ENCODE results near the gene IFI44. TPM values are rescaled to one million over a fixed set of nuclear protein-coding genes. Genes with fewer than 3 reads are reported as not detected.

Gene IFI44
- total RNA-seq, 1 donor from 2014 or later: 3.5 TPM

GRCh38 chr1:78650114-78650660, 556 bp downstream of the IFI44 start:
- H3K4me3 ChIP-seq (ENCODE audit: low read depth, low read length): no peak overlapping the region
- no peaks in the 10 kb centered on the region for H3K36me3 ChIP-seq (ENCODE audit: control insufficient read depth, insufficient read depth, low read length)
- no peak for DNase-seq (ENCODE audit: low read depth)
- no peak for TF ChIP-seq CTCF (IDR thresholded peaks at IDR 0.05; ENCODE audit: insufficient read depth, low read length, poor library complexity, severe bottlenecking)
- no peaks in the 10 kb centered on the region for H3K27me3 ChIP-seq (ENCODE audit: control insufficient read depth, insufficient read depth, low read length)

GRCh38 chr1:78651241-78651640, 1.6 kb downstream of the IFI44 start:
- DNase-seq (ENCODE audit: low read depth): no peak
- no peak overlapping the region for H3K4me3 ChIP-seq (ENCODE audit: low read depth, low read length)
- H3K27me3 ChIP-seq (ENCODE audit: control insufficient read depth, insufficient read depth, low read length): no peaks in the 10 kb centered on the region
- TF ChIP-seq CTCF (IDR thresholded peaks at IDR 0.05; ENCODE audit: insufficient read depth, low read length, poor library complexity, severe bottlenecking): no peak
- H3K36me3 ChIP-seq (ENCODE audit: control insufficient read depth, insufficient read depth, low read length): no peaks in the 10 kb centered on the region

- no peak for TF ChIP-seq CTCF (IDR thresholded peaks at IDR 0.05; ENCODE audit: insufficient read depth, low read length, poor library complexity, severe bottlenecking)
- Histone ChIP-seq H3K4me3 (ENCODE audit: low read depth, low read length) (no peak overlapping the region), H3K36me3 (ENCODE audit: control insufficient read depth, insufficient read depth, low read length) (no peaks in the 10 kb centered on the region), H3K27me3 (ENCODE audit: control insufficient read depth, insufficient read depth, low read length) (no peaks in the 10 kb centered on the region)
- no peak for DNase-seq (ENCODE audit: low read depth)
Observed at GRCh38 chr1:78652019-78652560, 2.5 kb downstream of the IFI44 start.

- H3K27me3 ChIP-seq (ENCODE audit: control insufficient read depth, insufficient read depth, low read length): no peaks in the 10 kb centered on the region
- TF ChIP-seq CTCF (IDR thresholded peaks at IDR 0.05; ENCODE audit: insufficient read depth, low read length, poor library complexity, severe bottlenecking): no peak
Observed at GRCh38 chr1:78658901-78659300, 9.3 kb downstream of the IFI44 start.

GRCh38 chr1:78663923-78664322, 14.3 kb downstream of the IFI44 start:
- H3K4me3 ChIP-seq (ENCODE audit: low read depth, low read length): no peak overlapping the region
- no peaks in the 10 kb centered on the region for H3K27me3 ChIP-seq (ENCODE audit: control insufficient read depth, insufficient read depth, low read length)
- TF ChIP-seq CTCF (IDR thresholded peaks at IDR 0.05; ENCODE audit: insufficient read depth, low read length, poor library complexity, severe bottlenecking): no peak
- DNase-seq (ENCODE audit: low read depth): no peak
- no peaks in the 10 kb centered on the region for H3K36me3 ChIP-seq (ENCODE audit: control insufficient read depth, insufficient read depth, low read length)

More at GRCh38 chr1:78658901-78659300, 9.3 kb downstream of the IFI44 start:
- H3K4me3 ChIP-seq (ENCODE audit: low read depth, low read length): no peak overlapping the region
- no peaks in the 10 kb centered on the region for H3K36me3 ChIP-seq (ENCODE audit: control insufficient read depth, insufficient read depth, low read length)
- DNase-seq (ENCODE audit: low read depth): no peak

GRCh38 chr1:78664763-78665162, 15.1 kb downstream of the IFI44 start:
- no peak for DNase-seq (ENCODE audit: low read depth)

More at GRCh38 chr1:78664763-78665162, 15.1 kb downstream of the IFI44 start:
- Histone ChIP-seq H3K27me3 (ENCODE audit: control insufficient read depth, insufficient read depth, low read length) (no peaks in the 10 kb centered on the region), H3K4me3 (ENCODE audit: low read depth, low read length) (no peak overlapping the region), H3K36me3 (ENCODE audit: control insufficient read depth, insufficient read depth, low read length) (no peaks in the 10 kb centered on the region)
- no peak for TF ChIP-seq CTCF (IDR thresholded peaks at IDR 0.05; ENCODE audit: insufficient read depth, low read length, poor library complexity, severe bottlenecking)

Measured in kidney epithelial cell (primary cell).